Lower leg skin (tissue), 4 donors: ENCODE results near the gene QSER1. TPM values are rescaled to one million over a fixed set of nuclear protein-coding genes. Genes with fewer than 3 reads are reported as not detected.

Experiments
- DNase-seq, 2 donors: peaks; one replicate each; pipeline ENCODE4 v3.0.0-alpha.2; 2019; ENCODE audit warnings: low spot score in 2 of 2
- H3K4me3 ChIP-seq: fragments of 200-600 bp; sonication (generic); 2 replicates; pipeline ENCODE4 v1.5.1; 2017; ENCODE audit warnings: mild to moderate bottlenecking, low read depth; ENCODE audit not compliant: poor library complexity, severe bottlenecking
- CTCF ChIP-seq, 3 donors: fragments of 450-650 bp; IDR thresholded peaks; one replicate each; pipeline ENCODE4 v1.5.1; 2016; ENCODE audit warnings: antibody characterized with exemption in 3 of 3, mild to moderate bottlenecking in 3 of 3, moderate library complexity in 2 of 3
- POLR2A ChIP-seq, 2 donors: fragments of 450-650 bp; IDR thresholded peaks; one replicate each; pipeline ENCODE4 v1.6.1; 2016 to 2017; ENCODE audit warnings: antibody characterized with exemption in 2 of 2, mild to moderate bottlenecking in 1 of 2, moderate library complexity in 1 of 2
- WGBS, 2 donors: methylation state at CpG; one replicate each; pipeline ENCODE4 v1.1.5; 2018; 5-methylcytosine and 5-hydroxymethylcytosine counted together
- intact Hi-C: fragments of 100-400 bp; cut with DNase I; formaldehyde crosslinking; loops from one replicate; pipeline ENCODE4 v1.15.0; 2023; ENCODE audit warnings: low total_unique reads
- total RNA-seq, 4 donors: library from RNA; depleted of rRNA; stranded (reverse); fragments of >200 nt; gene quantifications; one replicate each; pipeline ENCODE4 v1.1.0, GENCODE V29; 2016

QSER1 gene
- total RNA-seq, 4 donors from 2014 or later = 27.8 to 34.2 (median 32.1) TPM

GRCh38 chr11:32897103-32897502 lies 4.5 kb downstream of the QSER1 start:
- H3K4me3 ChIP-seq = no peak overlapping the region
- 91 to 92% methylated on average over 1 of the region's 1 CpG for WGBS, 2 donors
- no peak for DNase-seq
- intact Hi-C loops = no loop called here
- TF ChIP-seq CTCF (IDR thresholded peaks at IDR 0.05) (no peak), POLR2A (IDR thresholded peaks at IDR 0.05) (no peak)

GRCh38 chr11:32899438-32899837 lies 6.8 kb downstream of the QSER1 start:
- TF ChIP-seq POLR2A (IDR thresholded peaks at IDR 0.05) = no peak
- TF ChIP-seq CTCF (IDR thresholded peaks at IDR 0.05) = no peak
- no peak for DNase-seq
- intact Hi-C loops = no loop called here

GRCh38 chr11:32902089-32902665 lies 9.6 kb downstream of the QSER1 start:
- WGBS, 2 donors = 48 to 56% methylated on average over 4 of the region's 4 CpGs
- intact Hi-C loops = no loop called here
- DNase-seq = peak in 1 of 2 donors; percentile 21
- no peak overlapping the region for H3K4me3 ChIP-seq
- TF ChIP-seq POLR2A (IDR thresholded peaks at IDR 0.05) = no peak
- TF ChIP-seq CTCF (IDR thresholded peaks at IDR 0.05) = no peak

More at GRCh38 chr11:32899438-32899837, 6.8 kb downstream of the QSER1 start:
- H3K4me3 ChIP-seq = no peak overlapping the region

- TF ChIP-seq CTCF (IDR thresholded peaks at IDR 0.05) (no peak), POLR2A (IDR thresholded peaks at IDR 0.05) (no peak)
- intact Hi-C loops = no loop called here
- 22 to 31% methylated on average over 3 of the region's 3 CpGs for WGBS, 2 donors
- H3K4me3 ChIP-seq = no peak overlapping the region
- no peak for DNase-seq
These were observed 12.5 kb downstream of the QSER1 start for GRCh38 chr11:32905028-32905667.

GRCh38 chr11:32908619-32909018 lies 16.0 kb downstream of the QSER1 start:
- WGBS, 2 donors = 88 to 90% methylated on average over 6 of the region's 6 CpGs
- no peak for TF ChIP-seq CTCF (IDR thresholded peaks at IDR 0.05)
- TF ChIP-seq POLR2A (IDR thresholded peaks at IDR 0.05) = no peak
- intact Hi-C loops = no loop called here
- H3K4me3 ChIP-seq = no peak overlapping the region
- no peak for DNase-seq

GRCh38 chr11:32911413-32911812 lies 18.8 kb downstream of the QSER1 start:
- intact Hi-C loops = no loop called here
- no peak overlapping the region for H3K4me3 ChIP-seq
- DNase-seq = no peak
- TF ChIP-seq CTCF (IDR thresholded peaks at IDR 0.05) = no peak
- TF ChIP-seq POLR2A (IDR thresholded peaks at IDR 0.05) = no peak
- WGBS, 2 donors = 92 to 93% methylated on average over 3 of the region's 3 CpGs
